ENCODE data around the gene LMX1A. TPM values are rescaled to one million over a fixed set of nuclear protein-coding genes. Genes with fewer than 3 reads are reported as not detected.

Gene LMX1A
- total RNA-seq, 1 donor from 2014 or later, result not detected

DNA sequence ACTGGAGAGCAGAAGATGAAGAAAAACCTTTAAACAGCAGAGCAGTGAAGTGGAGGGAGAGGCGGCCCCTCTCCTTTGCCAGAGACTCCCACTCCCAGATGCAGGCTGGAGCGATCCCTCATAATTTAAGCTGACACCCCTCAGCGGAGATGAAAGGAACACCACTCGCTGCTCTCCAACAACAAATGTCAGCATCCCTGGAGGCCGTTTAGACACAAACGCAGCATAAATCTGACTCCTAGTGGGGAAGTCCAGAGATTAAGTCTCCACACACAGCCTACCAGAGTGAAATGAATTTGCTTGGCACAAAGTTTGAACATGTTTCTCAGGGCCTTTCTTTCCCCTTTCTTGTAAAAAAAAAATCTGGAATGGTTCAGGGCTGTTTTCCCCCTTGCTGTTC lies 137.8 kb downstream of the LMX1A start:
- DNase-seq, result no peak

DNA sequence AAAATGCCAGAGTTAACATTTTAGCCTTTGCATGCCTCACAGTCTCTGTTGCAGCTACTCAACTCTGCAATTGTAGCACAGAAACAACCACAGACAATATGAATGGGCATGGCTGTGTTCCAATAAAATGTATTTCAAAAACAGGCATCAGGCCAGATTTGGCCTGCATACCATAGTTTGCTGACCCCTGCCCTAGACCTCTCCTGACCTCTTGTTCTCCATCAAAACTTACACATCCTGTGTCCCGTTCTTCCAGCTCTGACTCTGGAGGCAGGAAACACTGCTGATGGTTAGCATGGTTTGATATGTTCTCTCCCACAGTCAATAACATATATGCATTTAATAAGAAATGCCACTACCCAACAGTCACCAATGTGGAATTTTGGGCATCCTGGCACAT lies 138.6 kb downstream of the LMX1A start:
- no peak for DNase-seq

DNA sequence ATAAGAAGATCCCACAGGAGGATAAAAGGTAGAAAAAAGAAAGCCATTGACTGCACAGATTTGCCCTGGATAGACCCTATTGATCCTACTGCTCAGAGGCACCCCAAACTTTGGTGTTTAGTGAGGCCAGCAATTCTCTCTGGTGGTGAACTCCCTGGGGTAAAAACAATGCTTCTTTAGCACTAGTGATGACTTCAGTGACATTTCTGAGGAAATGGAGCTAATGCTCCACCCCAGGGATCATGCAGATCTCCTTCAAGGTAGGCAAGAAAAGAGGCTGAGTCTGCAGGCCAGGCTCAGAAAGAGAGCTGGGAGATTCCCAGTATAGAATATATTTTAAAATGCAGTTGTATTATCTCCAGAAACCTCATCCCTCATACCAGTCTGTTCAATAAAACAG lies 140.3 kb downstream of the LMX1A start:
- no peak for DNase-seq

DNA sequence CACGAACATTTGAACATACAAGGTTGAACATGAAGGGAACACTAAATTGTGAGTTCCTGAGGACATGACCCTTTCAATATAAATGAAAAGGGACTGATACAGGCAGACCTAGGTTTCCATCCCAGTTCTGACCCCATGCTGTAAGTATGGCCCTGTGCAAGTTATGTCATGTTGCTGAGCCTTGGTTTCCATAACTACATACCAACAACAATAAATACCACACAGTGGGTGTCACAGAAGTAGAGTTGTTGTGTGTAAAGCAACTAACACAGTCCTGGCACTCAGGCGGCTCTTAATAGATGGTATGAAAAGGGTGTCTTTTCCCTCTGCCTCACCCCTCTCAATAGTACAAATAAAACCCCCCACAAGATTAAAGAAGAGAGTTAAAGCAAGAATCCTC lies 140.8 kb downstream of the LMX1A start:
- DNase-seq, result no peak

DNA sequence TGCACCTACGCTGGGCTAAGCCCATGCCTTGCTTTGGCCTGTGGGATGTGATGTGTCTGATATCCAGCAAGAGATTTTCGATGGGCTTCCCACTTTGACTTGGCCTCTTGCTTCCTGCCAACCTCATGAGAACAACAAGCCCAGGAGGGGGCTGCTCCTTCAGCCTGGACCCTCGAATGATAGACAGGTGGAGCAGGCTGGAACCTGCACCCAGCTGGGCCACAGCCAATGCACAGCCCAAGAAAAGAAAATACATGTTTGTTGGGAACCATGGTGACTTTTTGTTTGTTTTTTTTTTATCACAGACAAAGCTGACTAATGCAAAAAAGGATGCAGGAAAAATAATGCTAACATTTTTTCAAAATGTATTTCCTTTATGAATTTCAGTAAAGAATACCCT lies 144.3 kb downstream of the LMX1A start:
- no peak for DNase-seq

DNA sequence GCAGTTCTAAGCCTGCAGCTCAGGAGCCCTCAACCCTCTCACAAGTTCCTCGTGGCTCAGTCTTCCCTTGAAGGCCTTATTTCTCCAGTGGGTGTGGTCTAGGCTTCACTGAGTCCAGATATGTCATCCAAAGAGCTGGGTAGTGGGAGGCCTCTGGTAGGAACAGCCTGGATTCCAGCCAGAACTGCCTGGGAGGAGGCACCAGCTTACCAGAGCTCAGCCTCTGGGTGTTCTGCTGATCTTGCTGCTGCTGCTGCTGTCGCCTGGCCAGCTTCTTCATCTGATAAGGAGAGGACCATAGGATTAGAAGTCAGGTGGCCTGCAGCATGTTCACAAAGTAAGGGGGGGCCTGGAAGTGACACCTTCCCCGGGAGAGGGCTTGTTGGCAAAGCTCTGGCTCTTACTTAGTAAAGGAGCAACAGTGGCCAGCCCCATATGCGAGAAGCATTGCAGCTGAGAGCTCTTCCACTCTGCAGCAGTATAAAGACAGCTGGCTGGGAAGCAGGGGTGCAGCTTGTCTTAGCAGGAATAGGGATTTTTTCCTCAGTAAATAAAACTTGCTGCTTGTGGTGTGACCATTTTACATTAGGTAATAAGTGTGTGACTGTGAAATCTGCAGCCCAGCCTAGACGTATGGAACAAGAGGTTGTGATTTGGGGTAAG lies 148.5 kb downstream of the LMX1A start:
- DNase-seq, result no peak

DNA sequence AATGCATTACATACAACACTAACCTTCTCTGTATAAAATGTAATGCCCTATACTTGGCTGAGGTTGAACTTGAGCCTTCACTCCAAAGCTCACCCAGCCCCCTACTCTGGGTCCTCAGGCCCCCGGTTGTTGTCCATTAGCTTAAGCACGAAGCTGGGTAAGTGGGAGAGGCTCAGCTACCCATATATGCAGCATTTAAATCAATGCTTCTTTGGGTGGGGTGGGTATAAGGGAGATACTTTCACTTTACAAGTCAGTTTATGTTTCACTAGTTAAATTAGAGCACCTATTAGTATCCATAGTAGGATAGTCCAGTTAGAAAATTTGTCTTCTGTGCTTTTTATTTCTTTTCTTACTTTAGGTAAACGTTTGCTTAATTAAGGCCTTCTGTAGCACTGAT lies 151.4 kb downstream of the LMX1A start:
- DNase-seq, result no peak

DNA sequence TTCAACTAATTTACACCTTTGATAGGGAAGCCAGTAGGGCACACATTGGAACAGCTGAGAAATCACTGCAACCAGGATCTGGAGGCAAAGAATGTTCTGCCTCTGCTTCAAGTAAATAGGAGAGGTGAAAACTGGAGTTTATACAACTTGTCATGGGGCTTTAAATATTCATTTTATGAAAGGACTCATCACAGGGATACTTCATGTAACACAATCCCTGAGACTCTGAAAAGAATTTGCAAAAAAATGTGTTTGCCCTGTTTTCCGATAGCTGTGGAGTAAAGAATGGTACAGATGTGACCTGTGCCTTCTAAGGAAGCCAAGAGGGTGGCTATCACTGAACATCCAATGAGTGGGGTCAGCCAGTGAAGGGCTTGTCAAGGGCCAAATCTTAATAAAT lies 152.0 kb downstream of the LMX1A start:
- DNase-seq, result no peak

DNA sequence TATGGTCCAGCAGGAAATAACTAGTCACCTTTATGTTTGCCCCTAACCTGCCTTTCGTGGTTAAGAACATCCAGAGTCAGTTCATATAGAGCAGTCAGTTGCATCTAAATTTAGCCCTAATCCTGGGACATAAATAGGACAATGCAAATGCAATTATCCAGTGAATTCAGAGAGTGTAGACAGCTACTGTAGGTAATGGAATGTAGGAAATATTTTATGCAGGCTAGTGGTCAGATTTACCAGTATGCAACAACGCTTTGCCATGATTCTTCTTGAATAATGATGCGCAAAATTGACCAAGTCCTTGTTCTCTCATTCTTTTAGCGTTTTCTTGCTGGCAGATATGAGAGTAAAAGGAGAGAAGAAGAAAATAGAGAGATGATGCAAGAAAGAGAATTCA lies 165.4 kb downstream of the LMX1A start:
- no peak for DNase-seq

DNA sequence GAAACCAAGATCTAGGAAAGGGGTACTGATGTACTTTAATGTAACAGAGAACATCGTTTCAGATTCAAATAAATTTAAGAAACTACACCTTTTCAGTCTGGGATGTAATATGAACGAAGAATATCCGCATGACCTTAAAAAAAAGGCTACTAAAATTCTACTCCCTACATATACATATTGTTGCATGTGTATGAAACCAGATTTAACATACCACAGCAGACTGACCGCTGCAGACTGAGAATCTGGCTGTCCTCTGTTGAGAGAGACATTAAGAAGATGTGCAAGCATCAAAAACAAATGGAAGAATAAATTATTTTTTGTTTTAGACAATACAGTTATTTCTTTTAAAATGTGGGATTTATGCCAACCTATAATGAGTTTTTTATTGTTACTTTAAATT lies 166.6 kb downstream of the LMX1A start:
- DNase-seq, result no peak

DNA sequence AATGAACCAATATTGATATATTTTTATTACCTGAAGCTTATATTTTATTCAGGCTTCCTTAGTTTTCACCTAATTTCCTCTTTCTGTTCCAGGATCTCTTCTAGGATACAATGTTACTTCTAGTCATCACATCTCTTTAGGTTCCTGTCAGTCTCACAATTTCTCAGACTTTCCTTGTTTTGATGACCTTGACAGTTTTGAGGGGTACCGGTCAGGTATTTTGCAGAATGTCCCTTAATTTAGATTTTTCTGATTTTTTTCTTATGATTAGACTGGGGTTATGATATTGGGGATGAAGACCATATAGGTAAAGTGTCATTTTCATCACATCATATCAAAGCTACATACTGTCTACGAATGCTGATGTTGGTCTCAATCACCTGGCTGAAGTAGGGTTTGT lies 167.5 kb downstream of the LMX1A start:
- no peak for DNase-seq

DNA sequence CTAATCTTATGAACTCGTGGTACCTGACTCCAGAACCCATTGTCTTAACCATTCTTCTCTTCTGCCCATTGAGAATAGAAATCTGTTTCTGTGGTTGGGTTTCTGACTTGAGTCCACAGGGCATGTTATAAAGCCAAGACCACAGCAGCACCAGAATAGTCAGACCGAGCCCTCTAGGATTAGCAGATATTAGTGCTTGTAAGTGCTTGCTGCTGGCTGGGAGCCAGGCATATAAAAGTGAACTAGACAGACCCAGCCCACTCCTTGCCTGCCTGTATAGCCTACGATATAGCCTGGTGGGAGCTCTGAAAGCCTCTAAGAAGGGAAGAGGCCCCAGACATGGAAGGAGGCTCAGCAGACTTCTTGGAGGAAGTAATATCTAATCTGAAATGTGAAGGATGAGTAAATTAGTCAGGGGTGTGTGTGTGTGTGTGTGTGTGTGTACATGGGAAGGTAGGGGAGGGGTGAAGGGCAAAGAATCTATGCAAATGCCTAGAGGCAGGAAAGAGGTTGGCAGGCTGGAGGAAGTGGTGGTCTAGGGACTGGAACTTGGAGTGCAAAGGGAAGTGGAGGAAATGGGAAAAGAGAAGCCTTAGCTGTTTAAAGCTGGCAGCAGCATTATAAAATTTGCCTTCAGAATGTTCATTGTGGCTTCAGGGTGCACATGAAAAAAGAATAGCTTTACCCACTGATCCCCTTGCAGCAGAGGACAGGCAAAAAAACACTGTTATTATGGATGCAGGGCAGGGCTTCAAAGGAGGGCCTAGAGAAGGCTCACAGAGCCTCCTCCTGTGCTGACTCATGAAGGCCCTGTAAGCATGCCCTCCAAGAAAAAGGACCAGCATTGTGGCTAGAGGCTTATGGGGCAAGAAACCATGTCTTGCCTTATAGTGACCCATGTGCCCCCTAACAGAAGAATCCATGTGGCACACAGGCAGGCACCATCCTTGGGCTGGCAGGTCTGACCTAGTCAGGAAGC lies 169.2 kb downstream of the LMX1A start:
- DNase-seq, result no peak

DNA sequence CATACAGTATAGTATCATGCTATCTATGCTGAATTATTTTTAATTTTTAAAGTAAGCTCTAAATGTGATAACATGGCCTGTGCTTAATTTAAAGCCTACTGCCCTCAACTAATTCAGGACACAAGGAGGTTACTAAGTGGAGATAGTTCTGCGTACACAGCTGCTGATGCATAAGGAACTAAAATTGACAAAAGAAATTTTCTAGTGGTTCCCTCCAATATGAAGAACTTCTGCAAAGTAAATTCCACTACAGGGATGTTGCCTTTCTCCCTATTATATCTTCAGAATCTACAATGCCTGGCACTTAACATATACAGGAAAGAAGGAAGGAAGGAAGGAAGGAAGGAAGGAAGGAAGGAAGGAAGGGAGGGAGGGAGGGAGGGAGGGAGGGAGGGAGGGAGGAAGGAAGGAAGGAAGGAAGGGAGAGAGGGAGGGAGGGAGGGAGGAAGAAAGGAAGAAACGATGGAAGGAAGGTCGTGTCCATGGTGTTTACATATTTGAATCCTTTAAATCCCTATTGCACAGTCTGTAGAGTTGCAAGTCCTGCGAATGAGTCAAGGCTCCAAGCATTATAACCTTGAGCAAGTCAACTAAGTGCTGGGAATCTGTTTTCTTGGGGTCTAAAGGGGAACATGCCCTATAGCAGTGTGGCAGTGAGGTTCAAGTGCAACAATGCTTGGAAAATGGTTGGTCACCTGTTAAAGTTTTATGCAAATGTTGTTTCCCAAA lies 171.2 kb downstream of the LMX1A start:
- DNase-seq, result no peak

DNA sequence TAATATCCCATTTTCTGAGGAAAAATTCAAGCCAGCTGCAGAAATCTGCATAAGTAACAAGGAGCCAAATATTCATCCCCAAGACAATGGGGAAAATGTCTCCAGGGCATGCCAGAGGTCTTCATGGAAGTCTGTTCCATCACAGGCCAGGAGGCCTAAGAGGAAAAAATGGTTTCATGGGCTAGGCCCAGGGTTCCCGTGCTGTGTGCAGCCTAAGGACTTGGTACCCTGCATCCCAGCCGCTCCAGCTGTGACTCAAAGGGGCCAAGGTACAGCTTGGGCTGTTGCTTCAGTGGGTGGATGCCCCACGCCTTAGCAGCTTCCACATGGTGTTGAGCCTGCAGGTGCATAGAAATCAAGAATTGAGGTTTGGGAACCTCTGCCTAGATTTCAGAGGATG lies 173.5 kb downstream of the LMX1A start:
- DNase-seq, result no peak

DNA sequence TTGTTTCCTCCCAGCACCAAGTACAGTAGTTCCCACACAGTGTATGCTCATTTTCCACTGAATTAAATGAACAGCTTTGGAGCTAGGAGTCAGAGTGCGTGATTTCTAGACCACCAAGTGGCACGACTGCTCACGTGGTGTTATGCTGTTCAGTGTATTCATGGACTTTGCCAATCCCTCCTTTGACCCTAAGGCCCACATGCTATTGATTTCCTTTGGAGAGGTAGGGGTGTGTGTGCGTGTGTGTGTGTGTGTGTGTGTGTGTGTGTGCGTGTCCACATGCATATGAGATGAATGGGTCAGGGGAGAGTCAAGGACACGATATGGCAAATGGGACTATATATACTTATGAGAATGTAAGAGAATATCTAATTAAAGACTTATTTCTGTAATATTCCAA lies 177.2 kb downstream of the LMX1A start:
- no peak for DNase-seq

DNA sequence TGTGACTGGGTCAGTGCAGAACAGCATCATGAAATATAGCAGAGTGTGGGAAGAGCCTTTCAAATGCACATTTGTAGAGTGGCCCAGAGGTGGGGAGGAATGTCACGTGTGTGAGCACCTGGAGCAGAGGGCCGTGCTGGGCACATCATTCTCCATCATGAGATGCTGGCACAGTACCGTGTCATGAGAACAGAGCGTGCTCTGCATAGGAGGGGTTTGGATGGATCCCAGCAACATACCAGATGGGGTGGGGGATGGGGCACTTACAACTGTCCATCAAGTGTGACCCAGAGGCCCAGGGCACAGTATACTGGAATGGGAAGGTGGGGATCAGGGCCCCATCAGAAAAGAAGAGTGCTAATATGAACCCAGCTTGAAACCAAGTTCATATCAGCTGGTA lies 182.0 kb downstream of the LMX1A start:
- no peak for DNase-seq

DNA sequence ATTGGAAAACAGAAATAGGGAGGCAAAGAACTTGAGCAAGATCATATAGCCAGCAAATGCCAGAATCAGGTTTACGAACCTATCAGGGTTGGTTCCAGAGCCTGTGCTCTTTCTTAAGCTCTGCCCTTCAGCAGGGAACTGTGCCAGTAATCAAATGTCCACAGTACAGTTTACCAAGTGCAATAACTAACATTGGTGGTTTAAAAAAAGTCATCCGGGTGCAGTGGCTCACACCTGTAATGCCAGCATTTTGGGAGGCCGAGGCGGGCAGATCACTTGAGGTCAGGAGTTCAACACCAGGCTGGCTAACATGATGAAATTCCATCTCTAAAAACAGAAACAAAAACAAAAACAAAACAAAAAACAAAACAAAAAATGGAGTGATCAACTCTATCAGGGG lies 182.7 kb downstream of the LMX1A start:
- no peak for DNase-seq

DNA sequence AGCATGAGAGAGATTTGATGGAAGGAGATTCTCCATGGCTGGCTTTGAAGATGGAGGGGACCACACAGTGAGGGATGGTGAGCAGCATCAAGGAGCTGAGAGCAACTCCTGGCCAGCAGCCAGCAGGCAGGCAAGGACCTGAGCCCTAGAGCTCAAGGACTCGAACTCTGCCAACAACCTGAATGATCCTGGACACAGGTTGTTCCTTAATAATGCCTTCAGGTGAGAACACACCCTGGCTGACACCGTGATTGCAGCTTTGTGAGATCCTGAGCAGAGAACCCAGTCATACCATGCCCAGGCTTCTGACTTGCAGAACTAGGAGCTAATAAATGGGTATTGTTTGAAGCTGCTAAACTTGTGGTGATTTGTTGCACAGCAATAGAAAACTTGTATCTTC lies 183.1 kb downstream of the LMX1A start:
- DNase-seq, result no peak

DNA sequence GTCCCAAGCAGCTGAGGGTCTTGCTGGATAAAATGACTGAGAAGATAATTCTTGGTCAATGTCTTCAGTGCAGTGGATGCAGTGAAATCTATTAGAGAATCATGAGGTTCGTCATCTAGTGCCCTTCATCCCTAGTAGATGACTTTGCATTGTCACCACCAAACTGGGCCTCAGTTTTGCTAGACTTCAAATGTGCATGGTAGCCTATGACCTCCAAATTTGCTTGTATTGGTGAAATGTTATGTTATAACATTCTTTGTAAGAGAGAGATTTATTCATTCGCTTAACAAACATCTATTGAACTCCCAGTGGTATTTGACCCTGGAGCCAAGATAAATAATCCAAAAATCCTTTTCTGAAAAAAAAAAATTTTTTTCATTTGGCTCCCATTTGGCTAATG lies 183.8 kb downstream of the LMX1A start:
- DNase-seq, result no peak

DNA sequence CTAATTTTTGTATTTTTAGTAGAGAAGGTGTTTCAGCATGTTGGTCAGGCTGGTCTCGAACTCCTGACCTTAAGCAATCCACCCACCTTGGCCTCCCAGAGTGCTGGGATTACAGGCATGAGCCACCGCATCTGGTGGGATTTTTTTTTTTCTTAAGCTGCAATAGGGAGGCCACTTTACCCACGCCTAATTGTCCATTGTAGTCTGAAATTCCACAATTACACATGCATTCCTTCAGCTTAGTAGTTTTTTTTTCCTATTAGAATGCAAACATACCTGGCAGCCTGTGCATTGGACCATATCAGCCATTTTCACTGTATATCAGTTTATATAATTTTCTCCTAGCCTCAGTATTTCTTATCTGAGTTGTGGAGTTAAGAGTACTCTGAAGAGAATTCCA lies 186.8 kb downstream of the LMX1A start:
- DNase-seq, result no peak

DNA sequence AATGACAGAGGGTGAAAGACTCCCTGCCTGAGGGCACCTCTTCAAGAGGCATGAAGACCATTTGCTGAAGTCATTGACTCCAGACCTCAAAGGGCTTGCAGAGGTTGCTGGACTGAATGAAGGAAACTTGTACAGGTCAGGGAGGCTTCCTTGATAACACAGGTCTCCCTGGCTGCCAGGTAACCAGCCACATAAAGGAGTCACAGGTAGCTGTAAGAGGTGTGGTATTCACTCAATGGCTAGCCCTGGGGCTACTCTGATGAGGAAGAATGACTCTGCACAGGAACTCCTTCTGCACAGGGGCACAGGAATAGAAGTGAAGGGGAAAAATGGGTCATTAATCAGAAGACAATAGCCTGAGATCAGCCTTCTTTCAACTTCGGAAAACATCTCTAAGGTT lies 187.5 kb downstream of the LMX1A start:
- DNase-seq, result no peak

DNA sequence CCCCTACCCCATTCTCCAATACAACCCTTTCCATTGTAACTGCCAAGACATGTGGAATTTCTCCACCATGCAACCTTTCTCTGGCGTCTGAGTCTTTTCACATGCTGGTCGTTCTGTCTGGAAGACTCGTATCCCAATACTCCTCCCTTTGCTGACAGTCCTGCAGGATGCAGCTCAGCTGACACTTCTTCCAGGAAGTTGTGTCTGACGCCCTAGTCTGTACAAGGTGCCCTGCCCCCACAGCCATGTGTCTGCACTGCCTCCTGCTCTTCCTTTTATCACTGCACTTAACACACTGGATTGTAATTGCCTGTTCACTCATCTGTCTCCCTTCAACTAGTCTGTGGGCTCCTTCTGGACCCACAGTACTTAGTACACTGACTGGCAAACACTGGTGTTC lies 188.0 kb downstream of the LMX1A start:
- no peak for DNase-seq

DNA sequence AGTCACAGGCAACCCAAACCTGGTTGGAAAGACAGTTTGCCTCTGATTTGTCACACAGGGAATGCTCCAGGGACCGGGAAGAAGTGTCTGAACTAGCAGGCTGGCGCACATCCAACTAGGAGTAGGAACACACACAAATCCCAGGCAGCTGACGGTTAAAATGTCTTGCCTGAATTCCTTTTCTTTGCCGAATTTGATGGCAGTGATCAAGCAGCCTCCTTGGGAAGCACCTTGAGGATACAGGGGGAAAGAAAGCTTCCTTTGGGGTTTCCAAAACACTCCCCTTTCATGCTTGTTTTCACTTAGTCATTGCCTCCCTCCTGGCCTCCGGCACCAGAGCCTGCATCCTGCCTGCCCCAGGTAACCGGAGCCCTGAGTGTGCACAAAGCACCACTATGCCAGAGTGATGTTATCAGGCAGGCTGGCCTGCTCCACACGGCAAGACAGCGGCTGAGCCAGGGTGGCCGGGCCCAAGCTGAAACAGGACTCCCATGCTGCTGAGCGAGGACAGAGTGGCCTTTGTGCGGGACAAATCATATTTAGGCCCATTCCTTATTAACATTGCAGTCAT lies 193.8 kb downstream of the LMX1A start:
- DNase-seq, result no peak

Data from occipital lobe (tissue), 2 donors.